DOHH2 (cell line): ENCODE measurements around the gene MED20.
A peak's percentile ranks its signal among the peaks of the same experiment; 100 is the strongest.
"Not testable (repeated sequence)": the region's sequence is repeated elsewhere in the genome, so short reads cannot be mapped to it uniquely, and the experiment has no call there.

ENCODE experiments used
- H3F3A ChIP-seq: fragments of 200-600 bp; sonication (generic), shearing (Covaris generic); 2 replicates; pipeline ENCODE4 v1.6.0; 2016; ENCODE audit warnings: antibody characterized with exemption, mild to moderate bottlenecking; ENCODE audit not compliant: control insufficient read depth, insufficient read depth
- H3K27ac ChIP-seq: fragments of 200-600 bp; sonication (generic); 2 replicates; pipeline ENCODE4 v1.5.1; 2014; ENCODE audit warnings: low read depth, mild to moderate bottlenecking, low read length, moderate library complexity
- H3K27me3 ChIP-seq: fragments of 200-600 bp; sonication (generic); 2 replicates; pipeline ENCODE4 v1.6.1; 2014; ENCODE audit warnings: mild to moderate bottlenecking, low read length, mixed read lengths; ENCODE audit not compliant: control insufficient read depth
- H3K36me3 ChIP-seq: fragments of 200-600 bp; sonication (generic); 2 replicates; pipeline ENCODE4 v1.6.1; 2014; ENCODE audit warnings: mild to moderate bottlenecking, low read length, moderate library complexity, mixed read lengths; ENCODE audit not compliant: control insufficient read depth
- H3K4me1 ChIP-seq: fragments of 200-600 bp; sonication (generic); 2 replicates; pipeline ENCODE4 v1.6.1; 2014; ENCODE audit warnings: mild to moderate bottlenecking, low read length, mixed read lengths; ENCODE audit not compliant: control insufficient read depth
- H3K4me2 ChIP-seq: fragments of 200-600 bp; sonication (generic); 2 replicates; pipeline ENCODE4 v1.6.0; 2014; ENCODE audit warnings: mild to moderate bottlenecking, low read length, moderate library complexity
- H3K4me3 ChIP-seq: fragments of 200-600 bp; sonication (generic); 2 replicates; pipeline ENCODE4 v1.5.1; 2014; ENCODE audit warnings: mild to moderate bottlenecking, low read length, mixed read lengths
- H3K79me2 ChIP-seq: fragments of 200-600 bp; sonication (generic); 2 replicates; pipeline ENCODE4 v1.6.1; 2014; ENCODE audit warnings: mild to moderate bottlenecking, low read length, mixed read lengths; ENCODE audit not compliant: control insufficient read depth
- H3K9me2 ChIP-seq: fragments of 200-600 bp; sonication (generic); replicated peaks from 2 replicates; pipeline ENCODE4 v1.6.1; 2014; ENCODE audit warnings: mild to moderate bottlenecking, low read length, mixed read lengths; ENCODE audit not compliant: control insufficient read depth
- H3K9me3 ChIP-seq: fragments of 200-600 bp; sonication (generic); 2 replicates; pipeline ENCODE4 v1.6.1; 2014; ENCODE audit warnings: antibody characterized with exemption, low read length, mixed read lengths; ENCODE audit not compliant: control insufficient read depth, insufficient read depth
- H4K20me1 ChIP-seq: fragments of 200-600 bp; sonication (generic); 2 replicates; pipeline ENCODE4 v1.6.0; 2014; ENCODE audit warnings: low read depth, mild to moderate bottlenecking, antibody characterized with exemption, low read length, moderate library complexity; ENCODE audit not compliant: control insufficient read depth, insufficient read depth
- EZH2phosphoT487 ChIP-seq: fragments of 200-600 bp; sonication (generic); IDR thresholded peaks from 2 replicates; pipeline ENCODE4 v1.6.1; 2017; ENCODE audit warnings: borderline replicate concordance, mild to moderate bottlenecking, antibody characterized with exemption, low read length, moderate library complexity, mixed read lengths
- TF ChIP-seq, protein P1 (sequence below): fragments of 200-600 bp; sonication (generic); IDR thresholded peaks from one replicate; pipeline ENCODE4 v1.5.1; 2014; ENCODE audit warnings: antibody characterized with exemption, mild to moderate bottlenecking, low read depth, low read length; ENCODE audit not compliant: poor library complexity, severe bottlenecking

Gene MED20

DNA sequence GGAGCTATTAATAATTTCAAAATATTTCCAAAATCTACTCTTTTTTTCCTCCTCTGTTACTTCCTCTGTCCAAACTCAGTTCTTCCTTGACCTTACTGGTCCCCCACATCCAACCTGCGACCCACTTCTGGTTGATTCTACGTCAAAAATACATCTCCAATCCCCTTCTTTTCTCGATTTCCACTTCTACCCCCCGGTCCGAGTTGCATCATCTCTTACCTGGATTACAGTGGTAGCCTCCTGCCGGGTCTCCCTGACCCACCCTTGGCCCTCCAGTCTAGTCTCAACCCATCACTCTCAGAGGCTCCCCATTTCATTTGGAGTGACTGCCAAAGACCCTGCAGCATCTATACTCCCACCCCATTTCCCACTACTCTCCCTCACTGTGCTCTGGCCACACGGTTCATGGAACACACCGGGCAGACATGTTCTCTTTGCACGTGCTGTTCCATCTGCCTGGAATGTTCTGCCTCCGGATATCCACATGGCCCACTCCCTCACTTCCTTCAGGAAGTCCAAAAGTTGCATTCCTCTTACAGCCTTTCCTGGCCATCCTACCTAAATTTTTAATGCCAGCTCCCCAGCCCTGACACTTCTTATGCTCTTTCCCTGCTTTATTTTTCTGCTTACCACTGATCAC is 26.8 kb upstream of the MED20 start:
- no peaks in the 10 kb centered on the region for H3K9me2 ChIP-seq
- no peak overlapping the region for H3K27ac ChIP-seq
- H3K4me3 ChIP-seq = no peak overlapping the region
- no peaks in the 10 kb centered on the region for H3K36me3 ChIP-seq
- H3K4me1 ChIP-seq = peaks cover 10% of the 10 kb centered on the region
- H3K9me3 ChIP-seq = no peaks in the 10 kb centered on the region
- no peak overlapping the region for H3K4me2 ChIP-seq
- TF ChIP-seq, protein P1, sequence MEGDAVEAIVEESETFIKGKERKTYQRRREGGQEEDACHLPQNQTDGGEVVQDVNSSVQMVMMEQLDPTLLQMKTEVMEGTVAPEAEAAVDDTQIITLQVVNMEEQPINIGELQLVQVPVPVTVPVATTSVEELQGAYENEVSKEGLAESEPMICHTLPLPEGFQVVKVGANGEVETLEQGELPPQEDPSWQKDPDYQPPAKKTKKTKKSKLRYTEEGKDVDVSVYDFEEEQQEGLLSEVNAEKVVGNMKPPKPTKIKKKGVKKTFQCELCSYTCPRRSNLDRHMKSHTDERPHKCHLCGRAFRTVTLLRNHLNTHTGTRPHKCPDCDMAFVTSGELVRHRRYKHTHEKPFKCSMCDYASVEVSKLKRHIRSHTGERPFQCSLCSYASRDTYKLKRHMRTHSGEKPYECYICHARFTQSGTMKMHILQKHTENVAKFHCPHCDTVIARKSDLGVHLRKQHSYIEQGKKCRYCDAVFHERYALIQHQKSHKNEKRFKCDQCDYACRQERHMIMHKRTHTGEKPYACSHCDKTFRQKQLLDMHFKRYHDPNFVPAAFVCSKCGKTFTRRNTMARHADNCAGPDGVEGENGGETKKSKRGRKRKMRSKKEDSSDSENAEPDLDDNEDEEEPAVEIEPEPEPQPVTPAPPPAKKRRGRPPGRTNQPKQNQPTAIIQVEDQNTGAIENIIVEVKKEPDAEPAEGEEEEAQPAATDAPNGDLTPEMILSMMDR = no peak
- no peak for TF ChIP-seq EZH2phosphoT487
- 0 out of 2 replicates have a peak, but pooled peaks cover 2% of the 10 kb centered on the region for H3F3A ChIP-seq
- H4K20me1 ChIP-seq = no peaks in the 10 kb centered on the region
- no peaks in the 10 kb centered on the region for H3K79me2 ChIP-seq
- no peaks in the 10 kb centered on the region for H3K27me3 ChIP-seq

- no peak overlapping the region for H3K4me2 ChIP-seq
- peaks cover 30% of the 10 kb centered on the region for H3K36me3 ChIP-seq
- peaks cover 37% of the 10 kb centered on the region for H3K4me1 ChIP-seq
- no peak overlapping the region for H3K27ac ChIP-seq
- TF ChIP-seq EZH2phosphoT487 = no peak
- TF ChIP-seq, protein P1 = no peak
- H3K27me3 ChIP-seq = no peaks in the 10 kb centered on the region
- H3K79me2 ChIP-seq = peaks cover 39% of the 10 kb centered on the region
- H3K4me3 ChIP-seq = no peak overlapping the region
- H4K20me1 ChIP-seq = no peaks in the 10 kb centered on the region
- H3K9me2 ChIP-seq = no peaks in the 10 kb centered on the region
- peaks cover 6% of the 10 kb centered on the region; the same call in 1 of the 2 replicates for H3F3A ChIP-seq
- H3K9me3 ChIP-seq = no peaks in the 10 kb centered on the region
Measured at GRCh38 chr6:41943456-41943855, 22.5 kb upstream of the MED20 start.

- H3F3A ChIP-seq, H4K20me1 ChIP-seq, H3K27me3 ChIP-seq, H3K4me3 ChIP-seq, H3K9me3 ChIP-seq, H3K27ac ChIP-seq, H3K9me2 ChIP-seq: not testable (repeated sequence)
- H3K79me2 ChIP-seq = peaks cover 45% of the 10 kb centered on the region
- peak overlapping the region; percentile 97; the same call in 1 of the 2 replicates for H3K4me2 ChIP-seq
- H3K36me3 ChIP-seq = peaks cover 36% of the 10 kb centered on the region
- H3K4me1 ChIP-seq = peaks cover 43% of the 10 kb centered on the region
Measured at GRCh38 chr6:41942882-41943281, 21.9 kb upstream of the MED20 start.

GRCh38 chr6:41942067-41942851 is 21.3 kb upstream of the MED20 start:
- H3K9me2 ChIP-seq = no peaks in the 10 kb centered on the region
- TF ChIP-seq, protein P1 = no peak
- TF ChIP-seq EZH2phosphoT487 = no peak
- peaks cover 49% of the 10 kb centered on the region for H3K4me1 ChIP-seq
- peaks cover 42% of the 10 kb centered on the region for H3K36me3 ChIP-seq
- H3F3A ChIP-seq = peaks cover 10% of the 10 kb centered on the region
- no peaks in the 10 kb centered on the region for H3K27me3 ChIP-seq
- peak overlapping the region; percentile 97 for H3K4me2 ChIP-seq
- no peaks in the 10 kb centered on the region for H4K20me1 ChIP-seq
- peak overlapping the region; percentile 95 for H3K4me3 ChIP-seq
- peak overlapping the region; percentile 63 for H3K27ac ChIP-seq
- peaks cover 51% of the 10 kb centered on the region for H3K79me2 ChIP-seq
- no peaks in the 10 kb centered on the region for H3K9me3 ChIP-seq
